ENCODE measurements around the gene OR10D3. TPM values are rescaled to one million over a fixed set of nuclear protein-coding genes. Genes with fewer than 3 reads are reported as not detected.

Gene OR10D3
- total and polyA plus RNA-seq, 2 of the 8 experiments (the other 6 are each of a cell fraction or from before 2014, with no cell fraction given), result not detected

- ChIA-PET POLR2A (ENCODE audit: partially characterized antibody) (no interaction called here), CTCF (ENCODE audit: partially characterized antibody) (interaction anchor here (1.0 to 2.7 kb wide), 6 partner anchors 29 to 121 kb away, joined by 4 to 9 read pairs (median 6); no protein-coding TSS in a partner anchor)
- Histone ChIP-seq H3K27me3 (replicated peaks in 1 of 4; ENCODE audit: control insufficient read depth in 3 of 4, extremely low read depth in 1 of 4, insufficient read depth in 3 of 4, low read length in 3 of 4) (peaks cover 2 to 17% (median 12%) of the 10 kb centered on the region in 4 experiments; a peak in 5 of 7 replicates), H3K23me2 (ENCODE audit: low read depth, low read length) (no peaks in the 10 kb centered on the region), H2BK15ac (ENCODE audit: low read length) (no peak overlapping the region), H3K4me1 (replicated peaks in 1 of 4; ENCODE audit: control insufficient read depth in 3 of 4, insufficient read depth in 4 of 4, low read length in 3 of 4) (peaks cover 0 to 3% (median 0%) of the 10 kb centered on the region in 4 experiments; a peak in 1 of 7 replicates), H2BK5ac (ENCODE audit: low read depth, low read length) (no peak overlapping the region), H4K91ac (replicated peaks; ENCODE audit: insufficient read length, low read length) (no peak overlapping the region), H3K27ac (ENCODE audit: low read depth, low read length) (no peak overlapping the region), H3K79me2 (ENCODE audit: control insufficient read depth in 1 of 2, insufficient read depth in 2 of 2, low read length in 2 of 2) (no peaks in the 10 kb centered on the region), H2AK5ac (ENCODE audit: low read depth, low read length) (no peak overlapping the region), H3K14ac (ENCODE audit: insufficient read length) (no peak overlapping the region), H2BK120ac (replicated peaks; ENCODE audit: low read depth, low read length) (no peak overlapping the region), H4K8ac (ENCODE audit: extremely low read depth, insufficient read depth, low read length) (no peak overlapping the region), H4K20me1 (replicated peaks in 1 of 2; ENCODE audit: control insufficient read depth in 1 of 2, insufficient read depth in 2 of 2, low read length in 2 of 2) (no peaks in the 10 kb centered on the region), H3K9me3 (ENCODE audit: insufficient read depth in 2 of 2, low read depth in 1 of 2, low read length in 1 of 2) (no peaks in the 10 kb centered on the region), H2BK20ac (ENCODE audit: low read length) (no peak overlapping the region), H3K4me2 (ENCODE audit: insufficient read depth in 1 of 2, low read depth in 2 of 2, low read length in 2 of 2) (no peak overlapping the region), H3K18ac (ENCODE audit: extremely low read depth, low read length) (no peak overlapping the region), H3K56ac (replicated peaks; ENCODE audit: insufficient read length, low read depth, low read length) (no peak overlapping the region), H3K9ac (replicated peaks in 1 of 4; ENCODE audit: extremely low read depth in 1 of 4, low read depth in 3 of 4, low read length in 3 of 4) (no peak overlapping the region), H3K4me3 (ENCODE audit: extremely low read depth in 1 of 4, insufficient read depth in 2 of 4, low read depth in 3 of 4, low read length in 4 of 4) (no peak overlapping the region), H3K79me1 (ENCODE audit: low read depth, low read length) (no peaks in the 10 kb centered on the region), H3K4ac (replicated peaks; ENCODE audit: insufficient read length, low read depth, low read length) (no peak overlapping the region), H2AFZ (ENCODE audit: low read length) (no peak overlapping the region), H3K36me3 (ENCODE audit: control insufficient read depth in 2 of 4, insufficient read depth in 4 of 4, low read length in 3 of 4) (no peaks in the 10 kb centered on the region), H4K5ac (ENCODE audit: insufficient read length, low read depth, low read length) (no peak overlapping the region), H2BK12ac (ENCODE audit: low read depth, low read length) (no peak overlapping the region), H3K23ac (ENCODE audit: insufficient read length) (no peak overlapping the region)
- WGBS, 2 experiments (ENCODE audit: extremely low coverage in 1 of 2, insufficient coverage in 1 of 2, insufficient read length in 1 of 2, insufficient replicate concordance in 2 of 2, low coverage in 1 of 2, low lambda C conversion rate in 2 of 2, missing lambda C conversion rate in 1 of 2), result 83% methylated on average over 2 of the region's 2 CpGs; no CpG with 5 or more reads in 1 of the 2 experiments
- no peak for FAIRE-seq
- TF ChIP-seq KDM5A (IDR thresholded peaks at IDR 0.05; ENCODE audit: low read length) (no peak), TEAD4 (IDR thresholded peaks at IDR 0.05; ENCODE audit: low read depth, low read length) (peak; percentile 63; the same call in 1 of the 2 replicates), MAX (IDR thresholded peaks at IDR 0.05) (no peak), POLR2AphosphoS5 (IDR thresholded peaks at IDR 0.05; ENCODE audit: low read depth, low read length) (peak; percentile 80), TCF12 (IDR thresholded peaks at IDR 0.05; ENCODE audit: low read depth, low read length) (peak; percentile 98)
- no peak for DNase-seq (ENCODE audit: low read depth in 1 of 2, low spot score in 2 of 2)
Measured at GRCh38 chr11:124190298-124191139, 7.4 kb downstream of the OR10D3 start.
